B cell (primary cell): ENCODE results near the gene CD14.

Source experiments
- EZH2 ChIP-seq: IDR thresholded peaks from 2 replicates; pipeline ENCODE4 v1.6.1; 2012; ENCODE audit warnings: borderline replicate concordance, low read depth, mild to moderate bottlenecking, moderate library complexity, low read length; ENCODE audit not compliant: insufficient read depth, poor library complexity, severe bottlenecking
- TF ChIP-seq, protein P1 (sequence below): fragments of 200-600 bp; IDR thresholded peaks from one replicate; pipeline ENCODE4 v1.8.0; 2022; ENCODE audit warnings: antibody characterized with exemption, mild to moderate bottlenecking

DNA sequence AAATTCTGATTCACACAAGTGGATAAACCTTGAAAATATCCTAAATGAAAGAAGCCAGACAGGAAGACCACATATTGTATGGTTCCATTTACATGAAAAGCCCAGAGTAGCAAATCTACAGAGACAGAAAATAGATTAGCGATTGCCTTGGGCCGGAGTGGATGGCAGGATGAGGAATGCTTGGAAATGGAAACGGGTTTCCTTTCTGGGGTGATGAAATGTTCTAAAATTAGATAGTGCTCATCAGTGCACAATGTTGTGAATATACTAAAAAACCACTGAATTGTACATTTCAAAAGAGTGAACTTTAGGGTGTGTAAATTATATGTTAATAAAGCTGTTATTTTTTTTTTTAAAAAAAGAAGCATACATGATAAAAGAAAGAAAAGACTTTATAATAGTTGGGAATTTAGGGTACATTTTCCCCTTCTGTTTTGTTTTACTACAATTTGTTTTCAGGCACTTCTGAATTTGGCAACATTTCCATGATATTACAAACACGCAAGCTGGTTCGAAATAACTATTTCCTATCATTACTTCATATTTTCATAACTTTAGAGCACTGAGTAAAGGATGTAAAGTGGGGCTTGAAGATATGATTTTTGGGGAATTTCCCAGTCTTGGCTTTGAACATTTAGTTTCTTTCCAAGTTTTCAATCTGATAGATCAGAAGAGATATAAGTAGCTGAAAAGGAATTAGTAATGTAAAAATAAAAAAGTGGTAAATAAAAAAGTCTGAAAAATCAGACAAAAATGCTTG lies 44.5 kb downstream of the CD14 start:
- TF ChIP-seq, protein P1, sequence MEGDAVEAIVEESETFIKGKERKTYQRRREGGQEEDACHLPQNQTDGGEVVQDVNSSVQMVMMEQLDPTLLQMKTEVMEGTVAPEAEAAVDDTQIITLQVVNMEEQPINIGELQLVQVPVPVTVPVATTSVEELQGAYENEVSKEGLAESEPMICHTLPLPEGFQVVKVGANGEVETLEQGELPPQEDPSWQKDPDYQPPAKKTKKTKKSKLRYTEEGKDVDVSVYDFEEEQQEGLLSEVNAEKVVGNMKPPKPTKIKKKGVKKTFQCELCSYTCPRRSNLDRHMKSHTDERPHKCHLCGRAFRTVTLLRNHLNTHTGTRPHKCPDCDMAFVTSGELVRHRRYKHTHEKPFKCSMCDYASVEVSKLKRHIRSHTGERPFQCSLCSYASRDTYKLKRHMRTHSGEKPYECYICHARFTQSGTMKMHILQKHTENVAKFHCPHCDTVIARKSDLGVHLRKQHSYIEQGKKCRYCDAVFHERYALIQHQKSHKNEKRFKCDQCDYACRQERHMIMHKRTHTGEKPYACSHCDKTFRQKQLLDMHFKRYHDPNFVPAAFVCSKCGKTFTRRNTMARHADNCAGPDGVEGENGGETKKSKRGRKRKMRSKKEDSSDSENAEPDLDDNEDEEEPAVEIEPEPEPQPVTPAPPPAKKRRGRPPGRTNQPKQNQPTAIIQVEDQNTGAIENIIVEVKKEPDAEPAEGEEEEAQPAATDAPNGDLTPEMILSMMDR: no peak
- TF ChIP-seq EZH2: no peak
